ENCODE results near the gene GRB2. TPM values are rescaled to one million over a fixed set of nuclear protein-coding genes. Genes with fewer than 3 reads are reported as not detected.
A peak's percentile ranks its signal among the peaks of the same experiment; 100 is the strongest.

The GRB2 gene
- total and polyA plus RNA-seq, 10 of the 15 experiments (the other 5 are each of a cell fraction or from before 2014, with no cell fraction given), result 113 to 268 (median 158) TPM

DNA sequence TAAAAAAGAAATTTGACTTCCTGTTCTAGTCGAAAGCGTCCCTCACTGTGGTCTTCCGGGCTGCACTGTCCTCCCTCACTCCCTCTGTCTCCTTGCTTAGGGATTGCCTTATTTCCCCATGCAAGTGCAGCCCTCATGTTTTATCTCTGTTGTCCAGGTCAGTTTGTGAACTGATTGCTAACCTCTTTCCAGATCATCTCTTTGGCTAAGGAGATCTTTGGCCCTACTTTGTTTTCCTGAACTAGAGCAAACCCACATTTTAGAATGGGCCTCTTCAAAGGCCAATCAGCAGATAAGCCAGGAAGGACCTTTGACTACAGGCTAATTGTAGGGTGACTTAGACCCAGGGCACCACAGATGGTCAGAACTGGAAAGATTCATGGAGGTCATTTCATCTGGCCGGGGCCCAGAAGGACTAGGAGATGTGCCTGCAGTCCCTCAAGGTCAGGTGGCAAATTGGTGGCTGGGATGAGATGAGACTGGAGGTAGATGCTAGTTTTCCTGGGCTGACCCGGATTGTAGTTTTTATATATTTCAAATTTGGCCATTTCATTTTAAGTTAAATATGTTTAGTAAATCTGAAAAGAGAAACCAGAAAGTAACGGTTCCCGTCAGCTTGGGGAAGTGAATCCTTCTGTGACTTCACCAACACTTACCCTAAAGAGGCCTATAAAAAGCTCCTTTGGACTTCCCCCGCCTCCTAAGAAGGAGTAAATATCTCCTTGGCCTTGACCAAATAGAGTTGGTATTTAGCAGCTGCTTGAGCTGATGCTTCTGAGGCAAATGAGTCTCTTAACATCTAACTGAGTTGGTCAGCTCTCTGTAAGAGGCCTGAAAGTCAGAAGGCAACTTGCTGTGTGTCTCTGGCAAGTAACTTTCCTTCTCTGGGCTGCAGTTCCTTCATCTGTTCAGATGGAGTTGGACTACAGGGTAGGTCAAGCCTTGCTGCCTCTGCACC, 110.0 kb downstream of the GRB2 start (continued):
- TF ChIP-seq SIX5 (IDR thresholded peaks at IDR 0.05; ENCODE audit: low read depth, low read length, severe bottlenecking) (peak; percentile 31), NFYA (IDR thresholded peaks at IDR 0.05; ENCODE audit: borderline replicate concordance, low read depth, low read length) (no peak), FOXM1 (IDR thresholded peaks at IDR 0.05; ENCODE audit: low read depth, low read length) (peak; percentile 98), ATF7 (IDR thresholded peaks at IDR 0.05; ENCODE audit: low read depth) (peak; percentile 97), ZNF24 (IDR thresholded peaks at IDR 0.05) (peak; percentile 72), IRF4 (IDR thresholded peaks at IDR 0.05; ENCODE audit: low read depth, low read length) (peak; percentile 83), ATF3 (IDR thresholded peaks at IDR 0.05; ENCODE audit: borderline replicate concordance, extremely low read depth, low read depth, low read length) (no peak), WRNIP1 (IDR thresholded peaks at IDR 0.05; ENCODE audit: borderline replicate concordance, low read depth, low read length) (no peak), PBX3 (IDR thresholded peaks at IDR 0.05; ENCODE audit: insufficient replicate concordance, low read depth, low read length) (peak; percentile 16), TBL1XR1 (IDR thresholded peaks at IDR 0.05; ENCODE audit: low read depth, low read length) (peak; percentile 96), LARP7 (IDR thresholded peaks at IDR 0.05) (no peak), CHD2 (IDR thresholded peaks at IDR 0.05; ENCODE audit: borderline replicate concordance, low read depth, low read length) (peak; percentile 65; the same call in 1 of the 2 replicates), CBFB (IDR thresholded peaks at IDR 0.05; ENCODE audit: low read depth) (no peak; the same call in 1 of the 2 replicates), BACH1 (IDR thresholded peaks at IDR 0.05; ENCODE audit: borderline replicate concordance) (peak; percentile 80; the same call in 1 of the 2 replicates), SMC3 (IDR thresholded peaks at IDR 0.05; ENCODE audit: borderline replicate concordance, low read length) (peak; percentile 13; the same call in 1 of the 2 replicates), ZNF207 (IDR thresholded peaks at IDR 0.05; ENCODE audit: borderline replicate concordance) (0 out of 2 replicates have a peak, but pooled peaks have one; percentile 22), CEBPZ (IDR thresholded peaks at IDR 0.05; ENCODE audit: low read depth, low read length) (no peak), SPI1 (IDR thresholded peaks at IDR 0.05; ENCODE audit: borderline replicate concordance, insufficient read depth, low read depth, low read length) (peak; percentile 97), RAD21 (IDR thresholded peaks at IDR 0.05; ENCODE audit: insufficient read depth, low read depth, low read length) (peak; percentile 27; the same call in 1 of the 2 replicates), STAT3 (IDR thresholded peaks at IDR 0.05; ENCODE audit: low read depth, low read length) (peak; percentile 100)
- TF ChIP-seq, protein P1, sequence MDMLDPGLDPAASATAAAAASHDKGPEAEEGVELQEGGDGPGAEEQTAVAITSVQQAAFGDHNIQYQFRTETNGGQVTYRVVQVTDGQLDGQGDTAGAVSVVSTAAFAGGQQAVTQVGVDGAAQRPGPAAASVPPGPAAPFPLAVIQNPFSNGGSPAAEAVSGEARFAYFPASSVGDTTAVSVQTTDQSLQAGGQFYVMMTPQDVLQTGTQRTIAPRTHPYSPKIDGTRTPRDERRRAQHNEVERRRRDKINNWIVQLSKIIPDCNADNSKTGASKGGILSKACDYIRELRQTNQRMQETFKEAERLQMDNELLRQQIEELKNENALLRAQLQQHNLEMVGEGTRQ (IDR thresholded peaks at IDR 0.05; ENCODE audit: borderline replicate concordance, low read depth, low read length), result no peak
- TF ChIP-seq, protein P2, sequence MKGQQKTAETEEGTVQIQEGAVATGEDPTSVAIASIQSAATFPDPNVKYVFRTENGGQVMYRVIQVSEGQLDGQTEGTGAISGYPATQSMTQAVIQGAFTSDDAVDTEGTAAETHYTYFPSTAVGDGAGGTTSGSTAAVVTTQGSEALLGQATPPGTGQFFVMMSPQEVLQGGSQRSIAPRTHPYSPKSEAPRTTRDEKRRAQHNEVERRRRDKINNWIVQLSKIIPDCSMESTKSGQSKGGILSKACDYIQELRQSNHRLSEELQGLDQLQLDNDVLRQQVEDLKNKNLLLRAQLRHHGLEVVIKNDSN (IDR thresholded peaks at IDR 0.05; ENCODE audit: borderline replicate concordance, extremely low read length, insufficient read depth, low read depth, low read length), result no peak

All from GM12878 (cell line).